Measurements from ENCODE around the gene MAPK12.
A peak's percentile ranks its signal among the peaks of the same experiment; 100 is the strongest.

The MAPK12 gene

GRCh38 chr22:50269573-50269969 is 8.1 kb upstream of the MAPK12 start:
- no peak for DNase-seq

GRCh38 chr22:50268655-50269113 is 7.2 kb upstream of the MAPK12 start:
- DNase-seq, result peak in 31 of 58 donors; percentile 12 to 70 (median 38)

GRCh38 chr22:50267591-50268390 is 6.3 kb upstream of the MAPK12 start:
- DNase-seq, result peak in 16 of 58 donors; percentile 23 to 65 (median 42)

- DNase-seq, result no peak
These were observed 5.5 kb upstream of the MAPK12 start for GRCh38 chr22:50266994-50267393.

GRCh38 chr22:50264946-50265669 is 3.6 kb upstream of the MAPK12 start:
- no peak for DNase-seq

GRCh38 chr22:50264104-50264745 is 2.7 kb upstream of the MAPK12 start:
- peak in 23 of 58 donors; percentile 23 to 79 (median 44) for DNase-seq

GRCh38 chr22:50262973-50263617 is 1.6 kb upstream of the MAPK12 start:
- no peak for DNase-seq

- DNase-seq, result no peak
These were observed 1.0 kb upstream of the MAPK12 start for GRCh38 chr22:50262460-50262911.

- peak in 38 of 58 donors; percentile 21 to 79 (median 48) for DNase-seq
These were observed 475 bp downstream of the MAPK12 start for GRCh38 chr22:50260801-50261614.

- DNase-seq, result no peak
These were observed 1.1 kb downstream of the MAPK12 start for GRCh38 chr22:50260434-50260800.

- no peak for DNase-seq
These were observed 2.2 kb downstream of the MAPK12 start for GRCh38 chr22:50259302-50259701.

- DNase-seq, result peak in 2 of 58 donors; percentile 12 to 41
These were observed 2.9 kb downstream of the MAPK12 start for GRCh38 chr22:50258361-50259292.

- DNase-seq, result no peak
These were observed 3.8 kb downstream of the MAPK12 start for GRCh38 chr22:50257451-50258360.

GRCh38 chr22:50257041-50257440 is 4.4 kb downstream of the MAPK12 start:
- no peak for DNase-seq

- no peak for DNase-seq
These were observed 5.1 kb downstream of the MAPK12 start for GRCh38 chr22:50256258-50256862.

GRCh38 chr22:50255607-50256006 is 5.9 kb downstream of the MAPK12 start:
- no peak for DNase-seq

GRCh38 chr22:50255099-50255498 is 6.4 kb downstream of the MAPK12 start:
- no peak for DNase-seq

GRCh38 chr22:50253941-50254340 is 7.5 kb downstream of the MAPK12 start:
- no peak for DNase-seq
